Stimulated activated memory B cell treated with anti-CD40 and anti-IgM and Interleukin-4, amounts not matched to agents 10 μg/mL and 1 μg/mL and 100 μg/mL, for 72 hours (primary cell): ENCODE measurements around the gene BCKDK.
A peak's percentile ranks its signal among the peaks of the same experiment; 100 is the strongest.

ENCODE experiments used
- ATAC-seq: fragments of 150-1000 bp; cut with Tn5 transposase; 2 replicates; pipeline ENCODE4 v1.10.0; 2021
- H3K27ac Mint-ChIP-seq: one replicate; pipeline ENCODE4 v1.8.0; 2022; ENCODE audit warnings: mild to moderate bottlenecking, mixed read lengths
- H3K27me3 Mint-ChIP-seq: one replicate; pipeline ENCODE4 v1.8.0; 2022; ENCODE audit warnings: mixed read lengths
- H3K36me3 Mint-ChIP-seq: one replicate; pipeline ENCODE4 v1.8.0; 2022; ENCODE audit warnings: mixed read lengths
- H3K4me1 Mint-ChIP-seq: one replicate; pipeline ENCODE4 v1.8.0; 2022; ENCODE audit warnings: mixed read lengths
- H3K4me3 Mint-ChIP-seq: one replicate; pipeline ENCODE4 v1.8.0; 2022; ENCODE audit warnings: mild to moderate bottlenecking, moderate library complexity, mixed read lengths
- H3K9me3 Mint-ChIP-seq: one replicate; pipeline ENCODE4 v1.8.0; 2022; ENCODE audit warnings: mixed read lengths

BCKDK gene

DNA sequence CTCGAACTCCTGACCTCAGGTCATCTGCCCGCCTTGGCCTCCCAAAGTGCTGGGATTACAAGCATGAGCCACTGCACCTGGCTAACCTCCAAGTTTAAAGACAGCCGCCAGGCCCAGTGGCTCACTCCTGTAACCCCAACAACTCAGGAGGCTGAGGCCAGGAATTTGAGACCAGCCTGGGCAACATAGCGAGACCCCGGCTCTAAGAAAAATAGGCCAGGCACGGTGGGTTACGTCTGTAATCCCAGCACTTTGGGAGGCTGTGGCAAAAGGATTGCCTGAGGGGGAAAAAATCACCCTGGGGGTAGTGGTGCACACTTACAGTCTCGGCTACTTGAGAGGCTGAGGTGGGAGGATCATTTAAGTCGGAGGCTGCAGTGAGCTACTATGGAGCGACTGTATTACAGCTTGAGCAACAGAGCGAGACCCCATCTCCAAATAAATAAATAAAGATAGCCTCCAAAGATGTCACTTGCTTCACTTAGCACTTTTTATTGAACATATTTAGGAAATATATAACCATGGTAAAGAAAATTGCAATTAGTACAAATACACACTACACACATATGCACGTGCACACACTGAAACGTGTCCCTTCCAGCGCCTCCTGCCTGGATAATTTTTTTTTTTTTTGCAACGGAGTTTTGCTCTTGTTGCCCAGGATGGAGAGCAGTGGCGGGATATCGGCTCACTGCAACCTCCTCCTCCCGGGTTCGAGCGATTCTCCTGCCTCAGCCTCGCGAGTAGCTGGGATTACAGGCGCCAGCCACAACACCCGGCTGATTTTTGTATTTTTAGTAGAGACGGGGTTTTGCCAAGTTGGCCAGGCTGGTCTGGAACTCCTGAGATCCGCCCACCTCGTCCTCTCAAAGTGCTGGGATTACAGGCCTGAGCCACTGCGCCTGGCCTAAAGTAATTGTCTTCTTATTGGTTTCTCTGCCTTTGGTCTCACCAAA, 1.4 kb upstream of the BCKDK start:
- no peak for ATAC-seq
- Mint-ChIP-seq H3K4me1 (peaks cover 30% of the 10 kb centered on the region), H3K36me3 (peaks cover 14% of the 10 kb centered on the region), H3K27ac (peak overlapping the region; percentile 88), H3K27me3 (no peaks in the 10 kb centered on the region), H3K9me3 (no peaks in the 10 kb centered on the region), H3K4me3 (no peak overlapping the region)

DNA sequence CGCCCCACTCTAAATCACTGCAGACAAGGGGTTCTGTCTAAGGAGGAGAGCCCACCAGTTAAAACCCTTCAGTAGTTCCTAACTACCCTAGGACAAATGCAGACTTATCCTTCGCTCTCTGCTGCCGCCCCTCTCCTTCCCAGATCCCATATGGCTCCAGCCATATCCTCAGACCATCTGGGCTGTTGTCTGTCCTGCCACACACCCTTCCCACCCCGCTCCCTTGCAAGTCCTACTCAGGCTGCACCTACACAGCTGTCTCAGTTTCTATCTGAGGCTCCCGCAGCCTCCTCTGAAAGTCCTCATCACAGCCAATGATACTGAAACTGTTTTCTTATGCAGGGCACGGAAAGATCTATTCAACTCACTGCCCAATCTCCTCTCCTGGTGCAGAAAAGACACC, 720 bp upstream of the BCKDK start:
- ATAC-seq = peak; percentile 51
- H3K36me3 Mint-ChIP-seq = peaks cover 21% of the 10 kb centered on the region
- no peaks in the 10 kb centered on the region for H3K9me3 Mint-ChIP-seq
- H3K27me3 Mint-ChIP-seq = no peaks in the 10 kb centered on the region
- H3K4me1 Mint-ChIP-seq = peaks cover 30% of the 10 kb centered on the region
- peak overlapping the region; percentile 87 for H3K4me3 Mint-ChIP-seq
- peak overlapping the region; percentile 88 for H3K27ac Mint-ChIP-seq

DNA sequence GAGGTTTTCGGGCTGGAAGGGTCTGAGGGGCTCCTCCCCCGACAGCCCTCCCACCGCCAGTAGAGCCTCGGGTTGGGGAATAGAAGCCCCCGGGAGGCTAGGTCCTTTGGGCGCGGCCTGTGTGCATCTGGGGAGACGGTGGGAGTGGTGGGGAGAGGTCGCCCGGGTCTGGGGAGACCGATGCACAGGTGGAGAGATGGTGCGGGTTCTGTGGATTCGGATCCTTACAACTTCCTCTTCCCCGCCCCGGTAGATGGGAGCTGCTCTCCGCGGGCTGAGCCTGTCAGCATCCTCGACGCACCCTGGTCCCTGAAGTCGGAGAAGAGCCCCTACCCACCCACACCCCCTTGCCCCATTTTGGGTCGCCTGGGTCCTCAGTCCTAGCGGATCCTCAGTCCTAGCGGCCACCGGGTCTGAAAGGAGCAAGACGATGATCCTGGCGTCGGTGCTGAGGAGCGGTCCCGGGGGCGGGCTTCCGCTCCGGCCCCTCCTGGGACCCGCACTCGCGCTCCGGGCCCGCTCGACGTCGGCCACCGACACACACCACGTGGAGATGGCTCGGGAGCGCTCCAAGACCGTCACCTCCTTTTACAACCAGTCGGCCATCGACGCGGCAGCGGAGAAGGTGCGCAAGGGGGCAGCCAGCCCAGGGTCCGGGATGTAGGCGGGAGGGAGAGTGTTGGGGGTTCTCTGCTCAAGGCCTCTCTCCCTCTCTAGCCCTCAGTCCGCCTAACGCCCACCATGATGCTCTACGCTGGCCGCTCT, 790 bp downstream of the BCKDK start:
- Mint-ChIP-seq H3K27me3 (no peaks in the 10 kb centered on the region), H3K4me1 (peaks cover 39% of the 10 kb centered on the region), H3K9me3 (no peaks in the 10 kb centered on the region), H3K4me3 (peak overlapping the region; percentile 87), H3K36me3 (peaks cover 26% of the 10 kb centered on the region), H3K27ac (peak overlapping the region; percentile 88)
- no peak for ATAC-seq

DNA sequence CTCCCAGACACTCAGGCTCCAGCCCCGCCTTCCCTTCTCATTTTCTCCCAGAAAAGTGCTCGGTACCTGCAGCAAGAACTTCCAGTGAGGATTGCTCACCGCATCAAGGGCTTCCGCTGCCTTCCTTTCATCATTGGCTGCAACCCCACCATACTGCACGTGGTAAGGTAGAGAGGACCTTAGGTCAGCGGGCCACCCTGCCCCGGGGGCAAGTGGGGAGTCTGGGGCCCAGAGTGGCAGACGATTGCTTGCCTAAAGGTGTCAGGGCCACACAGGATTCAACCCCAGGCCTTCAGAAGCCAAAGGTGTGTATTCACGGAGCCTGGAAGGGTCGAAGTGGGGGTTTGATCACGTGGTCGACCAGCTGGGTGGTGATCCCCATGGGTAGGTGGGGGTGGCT, 1.4 kb downstream of the BCKDK start:
- Mint-ChIP-seq H3K36me3 (peaks cover 26% of the 10 kb centered on the region), H3K4me3 (peak overlapping the region; percentile 73), H3K9me3 (no peaks in the 10 kb centered on the region), H3K27me3 (no peaks in the 10 kb centered on the region), H3K4me1 (peaks cover 41% of the 10 kb centered on the region), H3K27ac (peak overlapping the region; percentile 57)
- ATAC-seq = no peak

DNA sequence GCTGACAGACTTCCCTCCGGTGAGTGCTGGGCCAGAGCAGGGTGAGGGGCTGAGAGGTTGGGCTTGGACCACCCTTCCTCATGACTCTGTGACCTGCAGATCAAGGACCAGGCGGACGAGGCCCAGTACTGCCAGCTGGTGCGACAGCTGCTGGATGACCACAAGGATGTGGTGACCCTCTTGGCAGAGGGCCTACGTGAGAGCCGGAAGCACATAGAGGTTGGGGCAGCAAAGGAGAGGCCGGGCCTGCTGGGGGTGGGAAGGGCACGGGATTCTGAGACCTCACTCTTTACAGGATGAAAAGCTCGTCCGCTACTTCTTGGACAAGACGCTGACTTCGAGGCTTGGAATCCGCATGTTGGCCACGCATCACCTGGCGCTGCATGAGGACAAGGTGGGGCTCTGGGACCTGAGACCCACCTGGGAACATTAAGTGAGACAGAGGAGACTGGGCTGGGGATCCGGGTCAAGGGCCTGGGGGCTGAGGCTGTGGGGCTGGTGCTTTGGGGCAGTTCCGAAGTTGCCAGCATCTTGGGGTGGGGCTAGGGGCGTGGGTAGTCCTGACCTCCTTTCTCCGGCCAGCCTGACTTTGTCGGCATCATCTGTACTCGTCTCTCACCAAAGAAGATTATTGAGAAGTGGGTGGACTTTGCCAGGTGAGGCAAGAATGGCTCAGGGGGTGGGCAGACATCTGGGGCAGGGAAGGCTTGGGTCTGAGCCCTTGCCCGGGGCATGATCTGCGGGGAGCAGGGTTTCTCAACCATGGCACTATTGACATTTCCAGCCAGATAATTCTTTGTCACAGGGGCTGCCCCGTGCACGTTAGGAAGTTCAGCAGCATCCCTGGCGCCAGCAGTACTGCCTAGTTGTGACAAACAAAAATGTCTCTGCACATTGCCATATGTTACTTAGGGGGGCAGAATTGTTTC, 2.2 kb downstream of the BCKDK start:
- H3K36me3 Mint-ChIP-seq = peaks cover 26% of the 10 kb centered on the region
- H3K27ac Mint-ChIP-seq = peak overlapping the region; percentile 57
- H3K27me3 Mint-ChIP-seq = no peaks in the 10 kb centered on the region
- no peak for ATAC-seq
- H3K4me3 Mint-ChIP-seq = peak overlapping the region; percentile 40
- no peaks in the 10 kb centered on the region for H3K9me3 Mint-ChIP-seq
- peaks cover 46% of the 10 kb centered on the region for H3K4me1 Mint-ChIP-seq

DNA sequence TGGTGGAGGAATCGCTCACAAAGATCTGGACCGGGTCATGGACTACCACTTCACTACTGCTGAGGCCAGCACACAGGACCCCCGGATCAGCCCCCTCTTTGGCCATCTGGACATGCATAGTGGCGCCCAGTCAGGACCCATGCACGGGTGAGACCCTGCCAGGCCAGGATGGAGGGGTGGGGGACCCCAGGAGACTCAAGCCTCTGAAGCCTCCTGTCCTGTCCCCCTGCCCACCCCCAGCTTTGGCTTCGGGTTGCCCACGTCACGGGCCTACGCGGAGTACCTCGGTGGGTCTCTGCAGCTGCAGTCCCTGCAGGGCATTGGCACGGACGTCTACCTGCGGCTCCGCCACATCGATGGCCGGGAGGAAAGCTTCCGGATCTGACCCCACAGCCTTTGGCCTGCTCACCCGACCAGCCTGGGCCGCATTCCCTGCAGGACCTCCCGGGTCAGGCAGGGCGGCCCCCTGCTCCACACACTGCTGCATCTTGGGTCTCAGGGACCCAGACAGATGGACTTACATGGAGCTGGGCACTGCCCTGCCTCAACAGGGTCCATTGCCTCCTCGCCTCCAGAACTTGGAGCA, 3.8 kb downstream of the BCKDK start:
- ATAC-seq = no peak
- H3K4me1 Mint-ChIP-seq = peaks cover 42% of the 10 kb centered on the region
- H3K27me3 Mint-ChIP-seq = no peaks in the 10 kb centered on the region
- H3K9me3 Mint-ChIP-seq = no peaks in the 10 kb centered on the region
- no peak overlapping the region for H3K4me3 Mint-ChIP-seq
- peaks cover 26% of the 10 kb centered on the region for H3K36me3 Mint-ChIP-seq
- no peak overlapping the region for H3K27ac Mint-ChIP-seq

DNA sequence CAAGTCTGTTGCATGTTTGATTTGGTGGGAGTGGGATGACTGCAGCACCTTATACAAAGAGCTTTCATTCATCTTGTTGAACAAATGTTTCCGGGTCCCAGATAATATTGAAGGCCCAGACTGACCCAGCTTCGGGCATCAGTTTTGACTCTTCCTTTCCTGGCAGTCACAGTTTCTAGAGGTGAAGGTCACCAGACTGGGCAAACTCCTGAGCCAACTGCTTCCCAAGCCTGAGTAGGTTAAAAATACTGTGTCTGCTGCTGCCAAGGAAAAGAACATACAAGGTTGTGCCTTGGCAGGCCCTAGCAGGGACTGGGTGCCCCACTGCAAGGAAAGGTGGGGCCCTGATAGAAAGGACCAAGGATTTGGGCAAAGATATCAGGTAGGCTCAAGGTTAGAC, 4.5 kb downstream of the BCKDK start:
- no peak for ATAC-seq
- no peaks in the 10 kb centered on the region for H3K27me3 Mint-ChIP-seq
- no peaks in the 10 kb centered on the region for H3K9me3 Mint-ChIP-seq
- peaks cover 26% of the 10 kb centered on the region for H3K36me3 Mint-ChIP-seq
- no peak overlapping the region for H3K4me3 Mint-ChIP-seq
- peaks cover 36% of the 10 kb centered on the region for H3K4me1 Mint-ChIP-seq
- no peak overlapping the region for H3K27ac Mint-ChIP-seq

DNA sequence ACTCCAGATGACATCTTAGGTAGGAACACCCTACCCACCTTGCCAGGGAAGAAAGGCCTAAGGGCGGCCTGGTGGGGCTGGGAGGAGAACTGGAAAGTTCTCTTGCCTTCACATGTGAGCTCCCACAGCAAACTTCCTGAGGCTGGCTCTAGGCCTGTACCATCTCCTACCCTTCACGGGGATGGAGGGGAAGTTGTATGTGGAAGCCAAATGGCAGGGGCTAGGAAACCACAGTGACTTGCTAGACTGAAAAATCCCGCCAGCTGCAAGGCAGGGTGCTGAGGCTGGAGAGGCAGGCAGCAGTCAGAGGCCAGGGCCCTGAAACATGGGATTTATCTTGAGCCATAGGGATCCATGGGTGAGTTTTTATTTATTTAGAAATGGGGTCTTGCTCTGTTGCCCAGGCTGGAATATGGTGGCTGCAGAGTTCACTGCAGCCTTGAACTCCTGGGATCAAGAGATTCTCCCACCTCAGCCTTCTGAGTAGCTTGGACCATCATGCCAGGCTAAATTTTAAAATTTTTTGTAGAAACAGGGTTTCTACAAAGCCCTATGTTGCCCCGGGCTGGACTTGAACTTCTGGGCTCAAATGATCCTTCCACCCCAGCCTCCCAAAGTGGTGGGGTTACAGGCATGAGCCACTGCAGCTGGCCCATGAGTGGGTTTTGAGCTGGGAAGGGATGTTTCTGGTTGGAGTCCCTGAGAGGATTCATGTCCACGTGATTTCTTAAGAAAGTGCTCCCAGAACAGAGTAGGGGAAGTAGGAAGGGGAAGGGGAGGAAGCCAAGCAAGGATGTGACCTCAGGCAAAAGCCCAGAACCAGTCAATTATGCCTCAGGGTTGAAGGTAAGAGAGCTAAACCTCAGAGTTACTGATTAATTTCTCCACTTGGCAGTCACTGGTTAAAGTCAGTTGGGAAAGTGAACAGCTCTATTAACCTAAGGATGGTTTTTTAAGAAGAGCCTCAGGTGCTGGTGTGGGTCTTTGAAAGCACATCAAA, 5.2 kb downstream of the BCKDK start:
- no peaks in the 10 kb centered on the region for H3K9me3 Mint-ChIP-seq
- H3K4me1 Mint-ChIP-seq = peaks cover 37% of the 10 kb centered on the region
- H3K27ac Mint-ChIP-seq = peak overlapping the region; percentile 56
- no peaks in the 10 kb centered on the region for H3K27me3 Mint-ChIP-seq
- ATAC-seq = no peak
- H3K36me3 Mint-ChIP-seq = peaks cover 26% of the 10 kb centered on the region
- no peak overlapping the region for H3K4me3 Mint-ChIP-seq

DNA sequence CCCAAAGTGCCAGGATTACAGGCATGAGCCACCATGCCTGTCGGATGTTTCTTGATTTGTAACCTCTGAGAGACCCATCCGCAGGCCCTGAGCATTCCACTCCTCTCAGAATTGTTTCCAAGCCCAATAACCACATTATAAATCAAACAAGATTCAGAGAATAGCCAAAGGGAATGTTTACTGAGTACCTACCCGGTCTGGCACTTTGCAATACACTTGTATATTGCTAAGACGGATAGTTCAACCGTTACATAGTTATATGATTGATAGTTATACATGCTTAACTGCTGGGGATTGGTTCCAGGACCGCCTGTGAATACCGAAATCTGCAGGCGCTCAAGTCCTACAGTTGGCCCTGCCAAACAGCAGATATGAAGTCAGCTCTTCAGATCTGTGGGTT, 6.3 kb downstream of the BCKDK start:
- no peaks in the 10 kb centered on the region for H3K27me3 Mint-ChIP-seq
- peak overlapping the region; percentile 60 for H3K27ac Mint-ChIP-seq
- no peak for ATAC-seq
- H3K4me3 Mint-ChIP-seq = no peak overlapping the region
- H3K36me3 Mint-ChIP-seq = peaks cover 24% of the 10 kb centered on the region
- H3K4me1 Mint-ChIP-seq = peaks cover 45% of the 10 kb centered on the region
- H3K9me3 Mint-ChIP-seq = no peaks in the 10 kb centered on the region

DNA sequence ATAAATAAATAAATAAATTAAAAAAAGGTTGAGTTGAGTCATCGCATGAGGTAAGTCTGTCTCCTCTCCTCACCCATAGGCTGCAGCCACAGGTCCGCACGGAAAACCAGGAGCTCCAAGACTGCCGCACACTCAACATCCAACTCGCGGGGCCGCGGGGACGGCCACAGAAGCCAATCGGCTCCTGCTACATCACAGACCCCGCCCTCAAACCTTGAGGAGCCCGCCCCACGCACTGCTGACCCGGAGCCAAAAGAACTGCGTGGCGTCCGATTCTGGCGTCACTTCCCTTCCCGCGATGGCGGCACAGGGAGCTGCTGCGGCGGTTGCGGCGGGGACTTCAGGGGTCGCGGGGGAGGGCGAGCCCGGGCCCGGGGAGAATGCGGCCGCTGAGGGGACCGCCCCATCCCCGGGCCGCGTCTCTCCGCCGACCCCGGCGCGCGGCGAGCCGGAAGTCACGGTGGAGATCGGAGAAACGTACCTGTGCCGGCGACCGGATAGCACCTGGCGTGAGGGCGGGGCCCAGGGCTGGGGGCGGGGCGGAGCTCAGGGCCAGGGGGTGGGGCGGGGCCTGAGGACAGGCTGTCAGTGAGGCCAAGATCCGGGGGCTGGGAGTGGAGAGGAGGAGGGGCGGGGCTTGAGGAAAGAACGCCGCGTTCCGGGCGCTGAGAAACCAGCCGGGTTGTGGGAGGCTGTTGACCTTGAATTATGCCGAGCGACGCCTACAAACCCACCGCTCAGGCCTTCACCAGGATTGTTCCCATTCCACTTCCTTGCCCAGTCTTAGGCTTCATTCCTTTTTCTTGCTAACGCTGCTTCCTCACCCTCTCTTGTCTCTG, 9.4 kb downstream of the BCKDK start, which contains the start of gene KAT8:
TSS of gene KAT8 (plus strand) at position 281 of the 839 bp plus-strand sequence. CDS start at position 299, 18 bp downstream.
- H3K4me1 Mint-ChIP-seq = peaks cover 42% of the 10 kb centered on the region
- no peaks in the 10 kb centered on the region for H3K9me3 Mint-ChIP-seq
- peak; percentile 98 for ATAC-seq
- H3K27ac Mint-ChIP-seq = peak within 1 kb of the TSS; percentile 79
- no peaks in the 10 kb centered on the region for H3K27me3 Mint-ChIP-seq
- H3K36me3 Mint-ChIP-seq = peaks cover 25% of the 10 kb centered on the region
- peak within 1 kb of the TSS; percentile 85 for H3K4me3 Mint-ChIP-seq

DNA sequence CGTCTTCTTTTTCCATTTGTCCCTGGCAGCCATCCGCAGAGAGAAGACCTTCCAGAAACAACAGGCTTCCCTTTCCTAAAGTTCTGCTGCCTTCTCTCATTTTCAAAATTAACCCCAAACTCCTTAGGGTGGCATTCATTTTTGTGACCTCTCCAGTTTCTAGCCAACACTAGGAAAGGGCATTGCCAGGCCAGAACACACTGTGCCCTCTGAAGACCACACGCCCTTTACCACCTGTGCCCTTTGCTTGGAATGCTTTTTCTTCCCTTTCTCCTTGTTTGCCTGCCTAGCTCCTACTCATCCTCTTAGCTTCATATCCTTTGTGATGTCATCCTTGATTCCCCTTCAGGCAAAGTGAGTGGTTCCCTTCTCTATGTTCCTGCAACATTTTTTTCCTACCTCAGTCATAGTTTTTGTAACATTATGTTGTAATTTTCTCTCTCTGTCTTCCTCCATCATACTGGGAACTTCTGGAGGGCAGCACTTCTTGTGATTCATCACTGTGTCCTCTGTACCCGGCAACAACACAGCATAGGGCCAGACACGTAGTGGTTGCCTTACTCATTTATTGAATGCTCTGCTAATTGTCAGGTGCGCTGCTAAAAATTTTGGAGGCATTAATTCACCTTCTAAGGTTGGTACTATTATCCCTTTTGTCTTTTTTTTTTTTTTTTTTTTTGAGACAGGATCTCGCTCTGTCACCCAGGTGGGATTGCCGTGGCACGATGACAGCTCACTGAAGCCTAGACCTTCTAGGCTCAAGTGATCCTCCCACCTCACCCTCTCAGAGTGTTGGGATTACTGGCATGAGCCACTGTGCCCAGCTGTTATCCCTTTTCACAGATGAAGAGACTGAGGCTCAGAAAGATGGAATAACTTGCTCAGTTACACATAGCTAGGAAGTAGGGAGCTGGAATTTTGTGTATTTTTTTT, 10.3 kb downstream of the BCKDK start:
- peak overlapping the region; percentile 79 for H3K27ac Mint-ChIP-seq
- no peak for ATAC-seq
- peaks cover 22% of the 10 kb centered on the region for H3K36me3 Mint-ChIP-seq
- H3K4me1 Mint-ChIP-seq = peaks cover 37% of the 10 kb centered on the region
- peak overlapping the region; percentile 85 for H3K4me3 Mint-ChIP-seq
- H3K27me3 Mint-ChIP-seq = no peaks in the 10 kb centered on the region
- H3K9me3 Mint-ChIP-seq = no peaks in the 10 kb centered on the region

DNA sequence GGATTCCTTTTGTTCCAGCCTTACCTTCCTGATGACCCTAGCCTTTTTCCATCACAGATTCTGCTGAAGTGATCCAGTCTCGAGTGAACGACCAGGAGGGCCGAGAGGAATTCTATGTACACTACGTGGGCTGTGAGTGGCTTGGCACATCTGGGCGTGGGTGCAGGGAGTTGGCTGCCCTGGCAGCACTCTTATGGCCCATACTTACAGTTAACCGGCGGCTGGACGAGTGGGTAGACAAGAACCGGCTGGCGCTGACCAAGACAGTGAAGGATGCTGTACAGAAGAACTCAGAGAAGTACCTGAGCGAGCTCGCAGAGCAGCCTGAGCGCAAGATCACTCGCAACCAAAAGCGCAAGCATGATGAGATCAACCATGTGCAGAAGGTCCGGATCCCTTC, 11.9 kb downstream of the BCKDK start:
- Mint-ChIP-seq H3K4me1 (peaks cover 26% of the 10 kb centered on the region), H3K9me3 (no peaks in the 10 kb centered on the region), H3K27me3 (no peaks in the 10 kb centered on the region), H3K27ac (no peak overlapping the region), H3K36me3 (peaks cover 22% of the 10 kb centered on the region), H3K4me3 (no peak overlapping the region)
- ATAC-seq = no peak
